Liver (tissue), 9 donors: ENCODE results near the gene TPSB2. TPM values are rescaled to one million over a fixed set of nuclear protein-coding genes. Genes with fewer than 3 reads are reported as not detected.
A peak's percentile ranks its signal among the peaks of the same experiment; 100 is the strongest.

Source experiments
- DNase-seq: peaks from one replicate; pipeline ENCODE4 v3.0.0-alpha.2; 2017; ENCODE audit warnings: low spot score
- H3K27ac ChIP-seq, 2 donors: one replicate each; pipeline ENCODE4 v1.7.0; 2013; ENCODE audit warnings: inconsistent platforms in 2 of 2, low read length in 2 of 2, control low read depth in 1 of 2, low read depth in 1 of 2, mild to moderate bottlenecking in 1 of 2
- H3K27me3 ChIP-seq, 4 donors: one replicate each; pipeline versions ENCODE4 v1.6.1 to v1.7.0; 2013; ENCODE audit warnings: low read length in 3 of 4, inconsistent platforms in 1 of 4, mild to moderate bottlenecking in 1 of 4, moderate library complexity in 1 of 4; ENCODE audit not compliant: control insufficient read depth in 4 of 4, insufficient read depth in 4 of 4
- H3K36me3 ChIP-seq, 4 donors: one replicate each; pipeline versions ENCODE4 v1.6.1 to v1.7.0; 2013; ENCODE audit warnings: low read length in 3 of 4, mild to moderate bottlenecking in 3 of 4, low read depth in 1 of 4, moderate library complexity in 1 of 4; ENCODE audit not compliant: control insufficient read depth in 4 of 4, insufficient read depth in 3 of 4
- H3K4me1 ChIP-seq, 4 donors: one replicate each; pipeline versions ENCODE4 v1.6.1 to v1.7.0; 2013; ENCODE audit warnings: low read length in 3 of 4, mild to moderate bottlenecking in 3 of 4, moderate library complexity in 1 of 4; ENCODE audit not compliant: control insufficient read depth in 4 of 4, insufficient read depth in 4 of 4
- H3K4me3 ChIP-seq, 3 donors: one replicate each; pipeline versions ENCODE4 v1.6.1 to v1.7.0; 2013; ENCODE audit warnings: low read length in 3 of 3, control low read depth in 1 of 3, low read depth in 1 of 3, mild to moderate bottlenecking in 1 of 3
- H3K9ac ChIP-seq, 2 donors: one replicate each; pipeline ENCODE4 v1.7.0; 2013; ENCODE audit warnings: low read length in 2 of 2, mild to moderate bottlenecking in 2 of 2, moderate library complexity in 2 of 2, control low read depth in 1 of 2, low read depth in 1 of 2
- H3K9me3 ChIP-seq, 4 donors: one replicate each; pipeline versions ENCODE4 v1.6.1 to v1.7.0; 2013; ENCODE audit warnings: low read length in 3 of 4; ENCODE audit not compliant: control insufficient read depth in 4 of 4
- ATF3 ChIP-seq: IDR thresholded peaks from 2 replicates; pipeline ENCODE4 v1.6.1; 2016; ENCODE audit warnings: antibody characterized with exemption
- EGR1 ChIP-seq, 2 donors: IDR thresholded peaks; 2 replicates each; pipeline ENCODE4 v1.6.1; 2016 to 2018; ENCODE audit warnings: antibody characterized with exemption in 2 of 2, low read depth in 2 of 2
- FOXA1 ChIP-seq: IDR thresholded peaks from 2 replicates; pipeline ENCODE4 v1.6.1; 2016; ENCODE audit warnings: antibody characterized with exemption
- FOXA2 ChIP-seq: IDR thresholded peaks from 2 replicates; pipeline ENCODE4 v1.6.1; 2016; ENCODE audit warnings: antibody characterized with exemption
- GABPA ChIP-seq, 2 donors: IDR thresholded peaks in 1 of 2; conservative IDR thresholded peaks in 1 of 2; 2 replicates each; pipeline ENCODE4 v1.6.1; 2016; ENCODE audit warnings: antibody characterized with exemption in 2 of 2, mild to moderate bottlenecking in 1 of 2, moderate library complexity in 1 of 2
- HNF4A ChIP-seq, 2 donors: conservative IDR thresholded peaks; 2 replicates each; pipeline ENCODE4 v1.6.1; 2016; ENCODE audit warnings: antibody characterized with exemption in 2 of 2, mild to moderate bottlenecking in 2 of 2
- HNF4G ChIP-seq: IDR thresholded peaks from 2 replicates; pipeline ENCODE4 v1.6.1; 2016; ENCODE audit warnings: antibody characterized with exemption
- JUND ChIP-seq, 2 donors: IDR thresholded peaks; 2 replicates each; pipeline ENCODE4 v1.6.1; 2016; ENCODE audit warnings: antibody characterized with exemption in 2 of 2
- MAX ChIP-seq: IDR thresholded peaks from 2 replicates; pipeline ENCODE4 v1.6.1; 2016; ENCODE audit warnings: antibody characterized with exemption
- NR2F2 ChIP-seq: IDR thresholded peaks from 2 replicates; pipeline ENCODE4 v1.6.1; 2016; ENCODE audit warnings: antibody characterized with exemption
- RAD21 ChIP-seq, 2 donors: IDR thresholded peaks; 2 replicates each; pipeline ENCODE4 v1.6.1; 2016; ENCODE audit warnings: antibody characterized with exemption in 2 of 2, mild to moderate bottlenecking in 2 of 2
- RXRA ChIP-seq, 2 donors: IDR thresholded peaks; 2 replicates each; pipeline ENCODE4 v1.6.1; 2017 to 2018; ENCODE audit warnings: antibody characterized with exemption in 2 of 2, mild to moderate bottlenecking in 1 of 2
- SP1 ChIP-seq: IDR thresholded peaks from 2 replicates; pipeline ENCODE4 v1.6.1; 2018; ENCODE audit warnings: antibody characterized with exemption, mild to moderate bottlenecking
- TAF1 ChIP-seq: conservative IDR thresholded peaks from 2 replicates; pipeline ENCODE4 v1.6.1; 2016; ENCODE audit warnings: antibody characterized with exemption, mild to moderate bottlenecking
- YY1 ChIP-seq: IDR thresholded peaks from 2 replicates; pipeline ENCODE4 v1.6.1; 2016; ENCODE audit warnings: antibody characterized with exemption, mild to moderate bottlenecking
- WGBS: extraction: QIAGEN DNeasy Blood & Tissue Kit; methylation state at CpG from one replicate; pipeline ENCODE4 v1.1.7; 2013; 5-methylcytosine and 5-hydroxymethylcytosine counted together
- polyA plus RNA-seq, 2 donors: library from polyadenylated mRNA; stranded (reverse) in 1 of 2; unstranded in 1 of 2; fragments of 200-250 nt in 1 of 2; fragments of >200 nt in 1 of 2; fragmentation: Nextera tagmentation in 1 of 2; extraction: Ambion mirVana in 1 of 2; gene quantifications; one replicate each; pipeline versions ENCODE4 v1.2.1 to v1.2.3, GENCODE V29; 2013 to 2015
- total RNA-seq, 2 donors: library from RNA; depleted of rRNA; stranded (reverse); fragments of >200 nt; gene quantifications; one replicate each; pipeline ENCODE4 v1.2.3, GENCODE V29; 2014
- TF ChIP-seq, protein P1 (sequence below): IDR thresholded peaks from 2 replicates; pipeline ENCODE4 v1.6.1; 2016; ENCODE audit warnings: antibody characterized with exemption, mild to moderate bottlenecking
- TF ChIP-seq, protein P2 (sequence below): fragments of 150-350 bp; IDR thresholded peaks from 2 replicates; pipeline ENCODE4 v1.5.1; 2017; ENCODE audit warnings: improper control_type of control experiment, low read depth, low read length; ENCODE audit not compliant: missing input control
- donor health status: healthy.
- donor health status: healthy.
- donor health status: healthy.
- donor health status: healthy.
- donor health status: healthy.

TPSB2 gene
- total and polyA plus RNA-seq, 4 donors = 0.09 to 12.7 (median 0.45) TPM

GRCh38 chr16:1182950-1183907 is 46.8 kb downstream of the TPSB2 start:
- Histone ChIP-seq H3K36me3 (peaks cover 0 to 2% (median 0%) of the 10 kb centered on the region in 4 donors), H3K4me1 (peaks cover 23 to 52% (median 36%) of the 10 kb centered on the region in 4 donors), H3K27ac (peak overlapping the region; percentile 72 to 89), H3K9ac (no peak overlapping the region), H3K9me3 (no peaks in the 10 kb centered on the region), H3K27me3 (no peaks in the 10 kb centered on the region), H3K4me3 (no peak overlapping the region)
- 67% methylated on average over 45 of the region's 45 CpGs for WGBS
- DNase-seq = no peak
- TF ChIP-seq, protein P1, sequence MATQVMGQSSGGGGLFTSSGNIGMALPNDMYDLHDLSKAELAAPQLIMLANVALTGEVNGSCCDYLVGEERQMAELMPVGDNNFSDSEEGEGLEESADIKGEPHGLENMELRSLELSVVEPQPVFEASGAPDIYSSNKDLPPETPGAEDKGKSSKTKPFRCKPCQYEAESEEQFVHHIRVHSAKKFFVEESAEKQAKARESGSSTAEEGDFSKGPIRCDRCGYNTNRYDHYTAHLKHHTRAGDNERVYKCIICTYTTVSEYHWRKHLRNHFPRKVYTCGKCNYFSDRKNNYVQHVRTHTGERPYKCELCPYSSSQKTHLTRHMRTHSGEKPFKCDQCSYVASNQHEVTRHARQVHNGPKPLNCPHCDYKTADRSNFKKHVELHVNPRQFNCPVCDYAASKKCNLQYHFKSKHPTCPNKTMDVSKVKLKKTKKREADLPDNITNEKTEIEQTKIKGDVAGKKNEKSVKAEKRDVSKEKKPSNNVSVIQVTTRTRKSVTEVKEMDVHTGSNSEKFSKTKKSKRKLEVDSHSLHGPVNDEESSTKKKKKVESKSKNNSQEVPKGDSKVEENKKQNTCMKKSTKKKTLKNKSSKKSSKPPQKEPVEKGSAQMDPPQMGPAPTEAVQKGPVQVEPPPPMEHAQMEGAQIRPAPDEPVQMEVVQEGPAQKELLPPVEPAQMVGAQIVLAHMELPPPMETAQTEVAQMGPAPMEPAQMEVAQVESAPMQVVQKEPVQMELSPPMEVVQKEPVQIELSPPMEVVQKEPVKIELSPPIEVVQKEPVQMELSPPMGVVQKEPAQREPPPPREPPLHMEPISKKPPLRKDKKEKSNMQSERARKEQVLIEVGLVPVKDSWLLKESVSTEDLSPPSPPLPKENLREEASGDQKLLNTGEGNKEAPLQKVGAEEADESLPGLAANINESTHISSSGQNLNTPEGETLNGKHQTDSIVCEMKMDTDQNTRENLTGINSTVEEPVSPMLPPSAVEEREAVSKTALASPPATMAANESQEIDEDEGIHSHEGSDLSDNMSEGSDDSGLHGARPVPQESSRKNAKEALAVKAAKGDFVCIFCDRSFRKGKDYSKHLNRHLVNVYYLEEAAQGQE = no peak
- TF ChIP-seq YY1 = no peak
- TF ChIP-seq RAD21 (IDR thresholded peaks at IDR 0.05) = no peak
- no peak for TF ChIP-seq TAF1
- TF ChIP-seq EGR1 (IDR thresholded peaks at IDR 0.05; ENCODE audit: low read depth in 2 of 2) = no peak
- TF ChIP-seq JUND (IDR thresholded peaks at IDR 0.05) = no peak
- no peak for TF ChIP-seq GABPA (IDR thresholded peaks at IDR 0.05 in 1 of 2, conservative IDR thresholded peaks at IDR 0.05 in 1 of 2)
- TF ChIP-seq HNF4G = no peak
- TF ChIP-seq HNF4A (conservative IDR thresholded peaks at IDR 0.05) = no peak
- no peak for TF ChIP-seq NR2F2
- TF ChIP-seq FOXA2 = no peak
- TF ChIP-seq SP1 = no peak
- TF ChIP-seq RXRA (IDR thresholded peaks at IDR 0.05) = no peak
- TF ChIP-seq, protein P2, sequence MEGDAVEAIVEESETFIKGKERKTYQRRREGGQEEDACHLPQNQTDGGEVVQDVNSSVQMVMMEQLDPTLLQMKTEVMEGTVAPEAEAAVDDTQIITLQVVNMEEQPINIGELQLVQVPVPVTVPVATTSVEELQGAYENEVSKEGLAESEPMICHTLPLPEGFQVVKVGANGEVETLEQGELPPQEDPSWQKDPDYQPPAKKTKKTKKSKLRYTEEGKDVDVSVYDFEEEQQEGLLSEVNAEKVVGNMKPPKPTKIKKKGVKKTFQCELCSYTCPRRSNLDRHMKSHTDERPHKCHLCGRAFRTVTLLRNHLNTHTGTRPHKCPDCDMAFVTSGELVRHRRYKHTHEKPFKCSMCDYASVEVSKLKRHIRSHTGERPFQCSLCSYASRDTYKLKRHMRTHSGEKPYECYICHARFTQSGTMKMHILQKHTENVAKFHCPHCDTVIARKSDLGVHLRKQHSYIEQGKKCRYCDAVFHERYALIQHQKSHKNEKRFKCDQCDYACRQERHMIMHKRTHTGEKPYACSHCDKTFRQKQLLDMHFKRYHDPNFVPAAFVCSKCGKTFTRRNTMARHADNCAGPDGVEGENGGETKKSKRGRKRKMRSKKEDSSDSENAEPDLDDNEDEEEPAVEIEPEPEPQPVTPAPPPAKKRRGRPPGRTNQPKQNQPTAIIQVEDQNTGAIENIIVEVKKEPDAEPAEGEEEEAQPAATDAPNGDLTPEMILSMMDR = no peak
- TF ChIP-seq FOXA1 = no peak
- no peak for TF ChIP-seq MAX
- TF ChIP-seq ATF3 = no peak

DNA sequence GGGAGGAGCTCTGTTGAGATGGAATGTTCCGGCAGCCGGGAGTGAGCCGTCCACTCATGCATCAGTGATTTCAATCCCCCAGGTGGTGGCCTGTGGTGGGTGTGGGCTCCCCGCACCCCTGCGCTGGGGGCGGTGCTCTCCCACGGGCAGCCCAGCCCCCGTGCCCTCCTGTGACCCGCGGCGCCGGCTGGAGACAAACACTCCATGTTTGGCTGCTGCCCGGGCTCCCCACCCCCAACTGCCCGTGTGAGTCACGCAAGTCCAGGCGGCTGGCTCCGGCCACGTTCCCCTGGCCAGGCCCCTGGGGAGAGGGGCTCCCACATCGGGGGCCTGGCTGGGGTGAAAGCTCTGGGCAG is 47.7 kb downstream of the TPSB2 start:
- 15% methylated on average over 19 of the region's 19 CpGs for WGBS
- no peaks in the 10 kb centered on the region for H3K9me3 ChIP-seq
- peak overlapping the region in 1 of 3 donors; percentile 16 for H3K4me3 ChIP-seq
- no peaks in the 10 kb centered on the region for H3K27me3 ChIP-seq
- TF ChIP-seq RAD21 (IDR thresholded peaks at IDR 0.05) (peak in 1 of 2 donors; percentile 19), ATF3 (no peak), SP1 (peak; percentile 38), FOXA2 (no peak), YY1 (peak; percentile 76), JUND (IDR thresholded peaks at IDR 0.05) (peak; percentile 61 to 80), RXRA (IDR thresholded peaks at IDR 0.05) (peak; percentile 62 to 75)
- H3K4me1 ChIP-seq = peaks cover 23 to 52% (median 36%) of the 10 kb centered on the region in 4 donors
- peak overlapping the region; percentile 72 to 89 for H3K27ac ChIP-seq
- DNase-seq = peak; percentile 60
- H3K9ac ChIP-seq = peak overlapping the region in 1 of 2 donors; percentile 62
- H3K36me3 ChIP-seq = peaks cover 0 to 2% (median 0%) of the 10 kb centered on the region in 4 donors
